HCT116 (cell line): ENCODE results near the gene UBASH3B.

Experiments used
- CBX3 ChIP-seq: IDR thresholded peaks from 2 replicates; pipeline ENCODE4 v1.6.1; 2012; ENCODE audit warnings: low read depth
- EZH2phosphoT487 ChIP-seq: fragments of 200-600 bp; IDR thresholded peaks from 2 replicates; pipeline ENCODE4 v1.6.1; 2018; ENCODE audit warnings: antibody characterized with exemption, borderline replicate concordance
- FOSL1 ChIP-seq: IDR thresholded peaks from 2 replicates; pipeline ENCODE4 v1.6.1; 2012; ENCODE audit warnings: low read depth
- MAX ChIP-seq: IDR thresholded peaks from 2 replicates; pipeline ENCODE4 v1.6.1; 2012
- POLR2A ChIP-seq: IDR thresholded peaks from 2 replicates; pipeline ENCODE4 v1.7.0; 2011; ENCODE audit warnings: borderline replicate concordance; ENCODE audit not compliant: insufficient read depth, insufficient read length; ENCODE audit errors: extremely low read depth
- POLR2AphosphoS5 ChIP-seq: IDR thresholded peaks from 2 replicates; pipeline ENCODE4 v1.6.1; 2011; ENCODE audit warnings: mild to moderate bottlenecking, low read depth, low read length, moderate library complexity
- RAD21 ChIP-seq: IDR thresholded peaks from 2 replicates; pipeline ENCODE4 v1.6.1; 2012; ENCODE audit warnings: low read depth, mild to moderate bottlenecking
- SIN3A ChIP-seq: IDR thresholded peaks from 2 replicates; pipeline ENCODE4 v1.6.1; 2012; ENCODE audit warnings: low read depth
- SP1 ChIP-seq: IDR thresholded peaks from 2 replicates; pipeline ENCODE4 v1.6.1; 2012; ENCODE audit warnings: low read depth
- YY1 ChIP-seq: IDR thresholded peaks from 2 replicates; pipeline ENCODE4 v1.6.1; 2011; ENCODE audit warnings: low read length, low read depth, moderate library complexity, mild to moderate bottlenecking; ENCODE audit not compliant: insufficient replicate concordance; ENCODE audit errors: extremely low read depth
- TF ChIP-seq, protein P1 (sequence below), 3 experiments: fragments of 200-600 bp in 1 of 3; sonication (generic) in 1 of 3; IDR thresholded peaks in 2 of 3; conservative IDR thresholded peaks in 1 of 3; 2 replicates each; pipeline ENCODE4 v1.5.1; 2012 to 2017; ENCODE audit warnings: low read depth in 2 of 3, low read length in 2 of 3, antibody characterized with exemption in 1 of 3, borderline replicate concordance in 1 of 3, control low read depth in 1 of 3, mild to moderate bottlenecking in 1 of 3, mixed read lengths in 1 of 3, mixed run types in 1 of 3, moderate library complexity in 1 of 3; ENCODE audit not compliant: insufficient read depth in 1 of 3

GRCh38 chr11:122685041-122685440, 29.5 kb downstream of the UBASH3B start:
- TF ChIP-seq MAX (no peak), SIN3A (no peak), RAD21 (no peak), EZH2phosphoT487 (no peak), POLR2A (no peak), CBX3 (no peak), SP1 (no peak), FOSL1 (no peak), YY1 (no peak), POLR2AphosphoS5 (no peak)
- TF ChIP-seq, protein P1, sequence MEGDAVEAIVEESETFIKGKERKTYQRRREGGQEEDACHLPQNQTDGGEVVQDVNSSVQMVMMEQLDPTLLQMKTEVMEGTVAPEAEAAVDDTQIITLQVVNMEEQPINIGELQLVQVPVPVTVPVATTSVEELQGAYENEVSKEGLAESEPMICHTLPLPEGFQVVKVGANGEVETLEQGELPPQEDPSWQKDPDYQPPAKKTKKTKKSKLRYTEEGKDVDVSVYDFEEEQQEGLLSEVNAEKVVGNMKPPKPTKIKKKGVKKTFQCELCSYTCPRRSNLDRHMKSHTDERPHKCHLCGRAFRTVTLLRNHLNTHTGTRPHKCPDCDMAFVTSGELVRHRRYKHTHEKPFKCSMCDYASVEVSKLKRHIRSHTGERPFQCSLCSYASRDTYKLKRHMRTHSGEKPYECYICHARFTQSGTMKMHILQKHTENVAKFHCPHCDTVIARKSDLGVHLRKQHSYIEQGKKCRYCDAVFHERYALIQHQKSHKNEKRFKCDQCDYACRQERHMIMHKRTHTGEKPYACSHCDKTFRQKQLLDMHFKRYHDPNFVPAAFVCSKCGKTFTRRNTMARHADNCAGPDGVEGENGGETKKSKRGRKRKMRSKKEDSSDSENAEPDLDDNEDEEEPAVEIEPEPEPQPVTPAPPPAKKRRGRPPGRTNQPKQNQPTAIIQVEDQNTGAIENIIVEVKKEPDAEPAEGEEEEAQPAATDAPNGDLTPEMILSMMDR (IDR thresholded peaks at IDR 0.05 in 2 of 3, conservative IDR thresholded peaks at IDR 0.05 in 1 of 3; ENCODE audit: borderline replicate concordance in 1 of 3, insufficient read depth in 1 of 3, low read depth in 2 of 3, low read length in 2 of 3), result no peak
